GM23248 (cell line): ENCODE results near the gene CDH8.

Experiments used
- EZH2 ChIP-seq: fragments of 200-600 bp; sonication (generic); IDR thresholded peaks from 2 replicates; pipeline ENCODE4 v1.6.1; 2018; ENCODE audit warnings: antibody characterized with exemption, mild to moderate bottlenecking; ENCODE audit not compliant: insufficient read depth, poor library complexity, severe bottlenecking
- EZH2phosphoT487 ChIP-seq: fragments of 200-600 bp; sonication (generic); IDR thresholded peaks from 2 replicates; pipeline ENCODE4 v1.6.1; 2018; ENCODE audit warnings: antibody characterized with exemption, moderate library complexity, mild to moderate bottlenecking, low read depth; ENCODE audit not compliant: insufficient read depth

GRCh38 chr16:61820820-61821219, 215.4 kb downstream of the CDH8 start:
- TF ChIP-seq EZH2phosphoT487 = no peak
- no peak for TF ChIP-seq EZH2
